GM12891 (cell line): ENCODE results near the gene GHR.

Experiments used
- PAX5 ChIP-seq: IDR thresholded peaks from 2 replicates; pipeline ENCODE4 v1.6.1; 2011; ENCODE audit warnings: low read length, moderate library complexity, mild to moderate bottlenecking; ENCODE audit not compliant: insufficient read depth, severe bottlenecking
- POLR2A ChIP-seq: IDR thresholded peaks from 2 replicates; pipeline ENCODE4 v1.6.1; 2011; ENCODE audit warnings: low read depth, low read length, control low read depth
- POLR2AphosphoS5 ChIP-seq: IDR thresholded peaks from 2 replicates; pipeline ENCODE4 v1.6.1; 2011; ENCODE audit warnings: low read depth, low read length, control low read depth
- TAF1 ChIP-seq: IDR thresholded peaks from 2 replicates; pipeline ENCODE4 v1.6.1; 2011; ENCODE audit warnings: low read depth, low read length, control low read depth

GRCh38 chr5:42586625-42587024, 163.4 kb downstream of the GHR start:
- TF ChIP-seq POLR2A (no peak), POLR2AphosphoS5 (no peak), TAF1 (no peak), PAX5 (no peak)
